ENCODE results near the gene PITPNC1. TPM values are rescaled to one million over a fixed set of nuclear protein-coding genes. Genes with fewer than 3 reads are reported as not detected.
"Not testable (repeated sequence)": the region's sequence is repeated elsewhere in the genome, so short reads cannot be mapped to it uniquely, and the experiment has no call there.

Gene PITPNC1
- total RNA-seq, 4 donors from 2014 or later, result 14.1 to 35.5 (median 31.8) TPM

DNA sequence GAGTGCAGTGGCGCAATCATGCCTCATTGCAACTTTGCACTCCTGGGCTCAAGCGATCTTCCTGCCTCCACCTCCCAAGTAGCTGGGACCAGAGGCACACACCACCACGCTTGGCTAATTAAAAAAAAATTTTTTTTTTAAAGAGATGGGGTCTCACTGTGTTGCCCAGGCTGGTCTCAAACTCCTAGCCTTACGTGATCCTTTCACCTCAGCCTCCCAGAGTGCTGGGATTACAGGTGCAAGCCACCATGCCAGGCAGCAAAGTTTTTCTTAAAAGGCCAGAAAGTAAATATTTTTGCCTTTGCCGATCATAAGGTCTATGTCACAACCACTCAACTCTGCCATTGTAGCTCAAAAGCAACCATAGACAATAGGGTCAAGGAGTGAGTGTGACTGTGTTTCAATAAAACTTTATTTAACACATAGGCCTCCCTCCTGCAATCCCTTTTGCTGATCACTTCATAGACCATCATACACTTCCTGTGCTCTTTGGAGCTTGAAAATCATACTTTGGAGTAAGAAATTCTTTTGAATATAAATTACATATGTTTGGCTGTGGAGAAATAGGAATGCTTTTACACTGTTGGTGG is 48.6 kb downstream of the PITPNC1 start:
- TF ChIP-seq EP300 (IDR thresholded peaks at IDR 0.05) (no peak), POLR2A (IDR thresholded peaks at IDR 0.05; ENCODE audit: low read depth) (no peak), POLR2AphosphoS5 (IDR thresholded peaks at IDR 0.05) (no peak)
- TF ChIP-seq, protein P1, sequence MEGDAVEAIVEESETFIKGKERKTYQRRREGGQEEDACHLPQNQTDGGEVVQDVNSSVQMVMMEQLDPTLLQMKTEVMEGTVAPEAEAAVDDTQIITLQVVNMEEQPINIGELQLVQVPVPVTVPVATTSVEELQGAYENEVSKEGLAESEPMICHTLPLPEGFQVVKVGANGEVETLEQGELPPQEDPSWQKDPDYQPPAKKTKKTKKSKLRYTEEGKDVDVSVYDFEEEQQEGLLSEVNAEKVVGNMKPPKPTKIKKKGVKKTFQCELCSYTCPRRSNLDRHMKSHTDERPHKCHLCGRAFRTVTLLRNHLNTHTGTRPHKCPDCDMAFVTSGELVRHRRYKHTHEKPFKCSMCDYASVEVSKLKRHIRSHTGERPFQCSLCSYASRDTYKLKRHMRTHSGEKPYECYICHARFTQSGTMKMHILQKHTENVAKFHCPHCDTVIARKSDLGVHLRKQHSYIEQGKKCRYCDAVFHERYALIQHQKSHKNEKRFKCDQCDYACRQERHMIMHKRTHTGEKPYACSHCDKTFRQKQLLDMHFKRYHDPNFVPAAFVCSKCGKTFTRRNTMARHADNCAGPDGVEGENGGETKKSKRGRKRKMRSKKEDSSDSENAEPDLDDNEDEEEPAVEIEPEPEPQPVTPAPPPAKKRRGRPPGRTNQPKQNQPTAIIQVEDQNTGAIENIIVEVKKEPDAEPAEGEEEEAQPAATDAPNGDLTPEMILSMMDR (IDR thresholded peaks at IDR 0.05), result no peak
- no peak for DNase-seq (ENCODE audit: extremely low spot score)
- H3K4me1 ChIP-seq, result peaks cover 8 to 41% (median 31%) of the 10 kb centered on the region in 4 donors
- intact Hi-C loops (cut with DNase I), result no loop called here
- no peaks in the 10 kb centered on the region for H3K36me3 ChIP-seq
- H3K9me3 ChIP-seq, result no peaks in the 10 kb centered on the region
- H3K27ac ChIP-seq (replicated peaks in 1 of 4), result no peak overlapping the region
- WGBS, result 94% methylated on average over 5 of the region's 5 CpGs
- no peaks in the 10 kb centered on the region for H3K27me3 ChIP-seq
- H3K4me3 ChIP-seq, result no peak overlapping the region

DNA sequence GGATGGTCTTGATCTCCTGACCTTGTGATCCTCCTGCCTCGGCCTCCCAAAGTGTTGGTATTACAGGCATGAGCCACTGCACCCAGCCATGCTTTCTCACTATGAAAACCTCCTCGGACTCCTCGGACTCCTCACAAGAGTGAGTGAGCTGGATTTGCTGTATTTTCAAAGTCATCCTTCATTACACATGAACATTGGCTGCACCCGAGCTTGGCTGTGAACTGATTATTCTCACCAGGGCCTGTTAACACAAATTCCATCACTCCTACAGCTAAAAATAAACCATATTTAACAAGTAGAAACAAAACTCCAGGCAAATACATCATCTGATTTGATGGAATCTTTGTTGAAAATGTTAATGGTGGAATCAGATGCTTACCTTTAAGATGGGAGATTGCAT is 50.3 kb downstream of the PITPNC1 start:
- Histone ChIP-seq H3K36me3 (no peaks in the 10 kb centered on the region), H3K27ac (replicated peaks in 1 of 4) (peak overlapping the region; percentile 20 to 64 (median 37)), H3K27me3 (no peaks in the 10 kb centered on the region), H3K4me3 (no peak overlapping the region), H3K4me1 (peaks cover 8 to 41% (median 33%) of the 10 kb centered on the region in 4 donors), H3K9me3 (no peaks in the 10 kb centered on the region)
- intact Hi-C loops (cut with DNase I), result no loop called here
- 39% methylated on average over 3 of the region's 4 CpGs for WGBS
- no peak for DNase-seq (ENCODE audit: extremely low spot score)
- TF ChIP-seq EP300 (IDR thresholded peaks at IDR 0.05), result no peak
- TF ChIP-seq POLR2AphosphoS5 (IDR thresholded peaks at IDR 0.05), result no peak
- no peak for TF ChIP-seq POLR2A (IDR thresholded peaks at IDR 0.05; ENCODE audit: low read depth)
- TF ChIP-seq, protein P1 (IDR thresholded peaks at IDR 0.05), result no peak

DNA sequence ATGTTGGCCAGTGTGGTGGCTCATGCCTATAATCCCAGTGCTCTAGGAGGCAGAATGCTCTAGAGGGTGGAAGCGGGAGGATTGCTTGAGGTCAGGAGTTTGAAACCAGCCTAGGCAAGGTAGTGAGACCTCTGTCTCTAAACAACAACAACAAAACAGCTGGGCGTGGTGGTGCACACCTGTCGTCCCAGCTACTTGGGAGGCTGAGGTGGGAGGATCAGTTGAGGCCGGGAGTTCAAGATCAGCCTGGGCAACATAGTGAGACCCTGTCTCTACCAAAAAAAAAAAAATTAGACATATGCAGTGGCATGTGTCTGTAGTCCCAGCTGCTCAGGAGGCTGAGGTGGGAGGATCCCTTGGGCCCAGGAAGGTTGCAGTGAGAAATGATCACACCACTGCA is 53.4 kb downstream of the PITPNC1 start:
- Histone ChIP-seq H3K4me1 (peaks cover 11 to 54% (median 51%) of the 10 kb centered on the region in 4 donors), H3K27ac (replicated peaks in 1 of 4) (peak overlapping the region in 3 of 4 donors; percentile 63 to 79 (median 70))
- H3K9me3 ChIP-seq; H3K36me3 ChIP-seq; intact Hi-C loops (cut with DNase I); H3K4me3 ChIP-seq; H3K27me3 ChIP-seq; DNase-seq (ENCODE audit: extremely low spot score): not testable (repeated sequence)
- WGBS, result 95% methylated on average over 4 of the region's 4 CpGs

DNA sequence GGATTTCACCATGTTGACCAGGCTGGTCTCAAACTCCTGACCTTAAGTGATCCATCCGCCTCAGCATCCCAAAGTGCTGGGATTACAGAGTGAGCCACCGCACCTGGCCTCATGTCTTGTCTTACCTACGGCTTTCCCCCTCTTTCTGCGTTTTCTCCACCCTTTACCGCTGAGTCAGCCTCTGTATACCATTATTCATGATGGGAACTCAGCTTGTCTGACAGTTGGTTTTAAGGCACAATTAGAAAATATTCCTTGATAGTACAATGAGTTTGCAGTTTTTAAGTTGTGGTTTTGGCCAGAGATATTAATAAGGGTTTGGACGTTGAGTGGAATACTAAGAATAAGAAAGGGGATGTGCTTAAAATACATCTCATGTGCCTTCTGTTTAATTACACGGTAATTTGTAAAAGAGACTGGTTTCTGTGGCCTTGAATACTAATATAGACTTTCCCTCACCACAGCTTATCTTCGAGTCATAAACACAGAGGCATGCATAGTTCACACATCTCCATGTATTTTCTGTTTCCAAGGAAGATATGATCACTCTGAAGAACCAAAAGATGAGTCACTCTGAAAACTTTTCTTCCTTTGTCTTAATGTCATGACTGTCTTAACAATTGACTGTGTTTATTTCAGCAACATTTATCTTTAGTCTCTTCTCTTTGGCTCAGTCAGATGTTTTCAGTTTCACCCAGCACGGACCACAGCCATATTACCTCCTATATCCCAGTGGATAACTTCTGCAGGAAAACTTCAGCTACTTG is 54.4 kb downstream of the PITPNC1 start:
- no peak overlapping the region for H3K4me3 ChIP-seq
- intact Hi-C loops (cut with DNase I), result no loop called here
- WGBS, result 41% methylated on average over 9 of the region's 9 CpGs
- peaks cover 12 to 57% (median 54%) of the 10 kb centered on the region in 4 donors for H3K4me1 ChIP-seq
- peak overlapping the region; percentile 63 to 79 (median 73) for H3K27ac ChIP-seq (replicated peaks in 1 of 4)
- H3K27me3 ChIP-seq, result no peaks in the 10 kb centered on the region
- DNase-seq (ENCODE audit: extremely low spot score), result no peak
- TF ChIP-seq EP300 (IDR thresholded peaks at IDR 0.05) (no peak), POLR2A (IDR thresholded peaks at IDR 0.05; ENCODE audit: low read depth) (no peak), POLR2AphosphoS5 (IDR thresholded peaks at IDR 0.05) (no peak)
- TF ChIP-seq, protein P1 (IDR thresholded peaks at IDR 0.05), result no peak
- no peaks in the 10 kb centered on the region for H3K9me3 ChIP-seq
- H3K36me3 ChIP-seq, result no peaks in the 10 kb centered on the region

DNA sequence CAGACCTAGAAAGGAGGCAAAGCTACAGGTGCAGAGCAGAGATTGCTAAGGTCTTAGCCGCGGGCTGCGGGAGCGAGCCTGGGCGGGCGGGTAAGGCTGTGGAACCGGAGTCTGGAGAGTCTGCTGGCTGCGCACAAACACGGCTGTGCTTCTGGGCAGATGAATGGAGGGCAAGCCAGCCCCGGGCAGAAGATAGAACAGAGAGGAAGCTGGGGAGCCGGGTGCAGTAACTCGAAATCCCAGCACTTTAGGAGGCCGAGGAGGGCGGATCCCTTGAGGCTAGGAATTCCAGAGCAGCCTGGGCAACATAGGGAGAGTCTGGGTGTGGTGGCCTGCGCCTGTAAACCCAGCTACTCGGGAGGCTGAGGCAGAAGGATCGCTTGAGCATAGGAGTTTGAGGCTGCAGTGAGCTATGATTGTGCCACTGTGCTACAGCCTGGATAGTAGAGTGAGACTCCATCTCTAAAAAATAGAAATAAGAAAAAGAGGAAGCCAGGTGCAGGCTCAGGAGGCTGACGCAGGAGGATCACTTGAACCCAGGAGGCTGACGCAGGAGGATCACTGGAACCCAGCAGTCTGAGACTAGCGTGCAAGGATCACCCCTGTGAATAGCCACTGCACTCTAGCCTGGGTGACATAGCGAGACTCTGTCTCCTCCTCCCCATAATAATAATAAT is 56.3 kb downstream of the PITPNC1 start:
- no peak overlapping the region for H3K4me3 ChIP-seq
- no peaks in the 10 kb centered on the region for H3K36me3 ChIP-seq
- H3K27me3 ChIP-seq, result no peaks in the 10 kb centered on the region
- peak overlapping the region; percentile 36 to 64 (median 49) for H3K27ac ChIP-seq (replicated peaks in 1 of 4)
- intact Hi-C loops (cut with DNase I), result no loop called here
- no peak for DNase-seq (ENCODE audit: extremely low spot score)
- no peaks in the 10 kb centered on the region for H3K9me3 ChIP-seq
- 90% methylated on average over 21 of the region's 21 CpGs for WGBS
- H3K4me1 ChIP-seq, result peaks cover 12 to 46% (median 43%) of the 10 kb centered on the region in 4 donors
- TF ChIP-seq, protein P1 (IDR thresholded peaks at IDR 0.05), result no peak
- no peak for TF ChIP-seq EP300 (IDR thresholded peaks at IDR 0.05)

Data from esophagus muscularis mucosa (tissue), 4 donors.